GM12892 (cell line): ENCODE data around the gene NPC1L1.

Experiments used
- POLR2A ChIP-seq: IDR thresholded peaks from 2 replicates; pipeline ENCODE4 v1.6.1; 2011; ENCODE audit warnings: low read depth, low read length, control low read depth
- POLR2AphosphoS5 ChIP-seq: IDR thresholded peaks from 2 replicates; pipeline ENCODE4 v1.6.1; 2011; ENCODE audit warnings: low read depth, low read length, control low read depth

DNA sequence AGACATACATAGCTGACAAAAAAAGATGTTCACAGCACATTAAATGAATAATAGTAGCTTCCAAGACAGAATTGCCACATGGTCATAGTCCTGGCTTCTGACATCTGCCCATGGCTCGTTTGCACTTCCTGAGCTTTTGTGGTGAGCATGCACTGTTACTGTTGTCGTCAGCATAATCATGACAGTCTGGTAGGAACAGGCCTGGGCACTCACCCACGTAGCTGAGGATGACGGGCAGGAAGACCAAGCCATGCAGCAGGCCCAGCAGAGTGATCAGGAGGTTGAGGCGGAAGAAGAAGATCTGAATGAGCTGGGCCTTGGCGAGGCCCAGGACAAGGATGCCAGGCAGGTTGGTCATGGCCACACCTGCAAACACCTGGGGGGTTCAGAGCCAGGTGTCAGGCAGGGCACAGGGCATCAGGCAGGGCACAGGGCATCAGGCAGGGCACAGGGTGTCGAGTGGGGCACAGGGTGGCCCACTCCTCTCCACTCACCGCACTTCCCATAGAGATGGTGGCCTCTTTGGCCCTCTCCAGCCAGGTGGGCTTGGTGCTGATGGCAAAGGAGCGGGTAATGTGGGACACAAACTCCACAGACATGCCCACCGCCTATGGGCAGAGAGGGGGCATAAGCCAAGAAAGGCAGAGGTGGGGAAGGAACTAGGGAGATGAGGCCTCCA, 25.4 kb downstream of the NPC1L1 start:
- TF ChIP-seq POLR2AphosphoS5: no peak
- TF ChIP-seq POLR2A: no peak
